Raji (cell line): ENCODE data around the gene POLD1.

Experiments used
- POLR2A ChIP-seq: IDR thresholded peaks from 2 replicates; pipeline ENCODE4 v1.6.1; 2011; ENCODE audit warnings: low read depth, low read length, control low read depth; ENCODE audit not compliant: insufficient read depth

The POLD1 gene

DNA sequence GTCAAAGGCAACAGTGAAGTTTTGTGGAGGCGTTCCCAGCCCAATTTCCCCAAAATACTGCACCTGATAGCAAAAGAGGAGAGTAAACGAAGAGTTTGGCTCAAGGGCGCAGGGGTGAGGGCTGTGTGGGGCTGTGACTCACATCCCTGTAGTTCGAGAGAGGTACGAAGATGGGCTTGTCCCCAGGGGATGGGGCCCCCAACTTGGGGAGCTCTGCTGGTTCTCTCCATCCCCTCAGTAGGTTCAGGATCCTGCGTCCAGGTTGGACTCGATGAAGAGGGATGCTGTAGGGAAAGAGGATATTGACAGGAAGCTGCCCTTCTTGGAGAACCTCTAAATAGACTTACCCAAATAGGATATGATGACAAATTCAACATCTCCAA is 22.1 kb upstream of the POLD1 start:
- no peak for TF ChIP-seq POLR2A

DNA sequence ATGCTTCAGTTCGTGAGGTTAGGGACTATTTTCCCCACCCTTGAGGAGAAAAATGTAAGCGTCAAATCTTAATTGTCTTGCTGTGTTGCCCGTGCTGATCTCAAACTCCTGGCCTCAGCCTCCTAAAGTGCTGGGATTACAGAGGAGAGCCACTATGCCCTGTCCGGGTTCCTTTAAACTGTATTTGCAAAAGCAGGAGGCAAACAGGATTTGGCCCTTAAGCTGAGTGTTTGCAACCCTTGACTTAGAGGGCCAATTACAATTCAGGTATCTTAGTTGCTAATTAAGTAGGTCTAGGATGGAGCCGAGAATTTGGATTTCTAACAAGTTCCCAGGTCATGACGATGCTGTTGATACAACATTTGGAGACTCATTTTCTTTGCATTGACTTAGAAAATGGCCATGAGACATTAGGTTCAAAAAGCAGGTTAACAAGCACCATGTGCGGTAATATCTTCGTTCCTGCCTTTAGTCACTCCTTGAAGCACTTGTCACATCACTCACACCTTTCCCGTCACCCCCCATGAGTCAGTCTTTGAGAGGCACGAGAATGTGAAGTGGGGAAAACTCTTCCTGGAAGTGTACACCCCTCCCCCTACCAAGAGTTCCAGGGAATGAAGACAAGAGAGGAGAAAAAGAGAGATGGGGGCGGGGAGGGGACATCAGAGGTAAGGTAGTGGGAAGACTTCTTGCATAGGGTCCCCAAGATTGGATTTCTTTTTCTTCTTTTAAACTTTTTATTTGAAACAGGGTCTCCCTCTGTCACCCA is 21.3 kb upstream of the POLD1 start:
- TF ChIP-seq POLR2A: no peak

DNA sequence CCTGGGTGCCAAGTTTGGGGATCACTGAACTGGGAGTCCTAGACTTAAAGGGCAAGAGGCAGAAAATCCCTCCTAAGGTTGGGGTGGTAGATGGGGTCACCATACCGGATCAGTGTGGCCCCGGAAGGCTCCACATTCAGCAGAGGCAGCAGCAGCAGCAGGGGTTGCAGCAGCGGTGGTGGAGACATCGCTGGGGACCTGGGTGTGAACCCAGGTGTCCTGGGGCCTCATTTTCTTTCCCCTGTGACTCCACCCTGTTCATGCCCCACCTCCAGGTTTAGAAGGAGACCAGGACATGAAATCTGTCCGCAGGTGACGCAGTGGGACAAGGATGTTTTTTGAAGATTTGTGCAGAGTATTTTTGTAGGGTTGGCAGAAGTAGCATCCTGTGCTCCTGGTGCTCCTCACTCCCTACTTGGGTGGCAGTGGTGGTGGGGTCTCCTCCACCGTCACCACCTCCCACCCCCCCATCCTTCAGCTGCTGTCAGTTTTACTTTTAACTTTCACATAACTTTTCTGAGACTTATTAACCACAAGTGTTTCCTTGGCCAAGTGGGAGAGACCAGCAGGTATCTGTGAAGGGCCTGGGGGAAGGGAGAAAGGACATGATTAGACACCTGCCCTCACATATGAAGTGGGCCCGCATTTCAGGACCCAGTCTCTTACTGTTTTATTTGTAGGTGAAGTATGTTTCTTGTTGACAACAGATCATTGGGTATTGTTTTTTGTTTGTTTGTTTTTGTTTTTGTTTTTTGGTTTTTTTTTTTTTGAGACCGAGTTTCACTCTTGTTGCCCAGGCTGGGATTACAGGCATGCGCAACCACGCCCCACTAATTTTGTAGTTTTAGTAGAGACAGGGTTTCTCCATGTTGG is 18.5 kb upstream of the POLD1 start, which contains the start of gene NAPSA:
Gene NAPSA, minus strand, starts transcription at position 206 of the 873 bp plus-strand sequence. Its CDS starts 18 bp downstream, at position 188.
- TF ChIP-seq POLR2A: no peak

DNA sequence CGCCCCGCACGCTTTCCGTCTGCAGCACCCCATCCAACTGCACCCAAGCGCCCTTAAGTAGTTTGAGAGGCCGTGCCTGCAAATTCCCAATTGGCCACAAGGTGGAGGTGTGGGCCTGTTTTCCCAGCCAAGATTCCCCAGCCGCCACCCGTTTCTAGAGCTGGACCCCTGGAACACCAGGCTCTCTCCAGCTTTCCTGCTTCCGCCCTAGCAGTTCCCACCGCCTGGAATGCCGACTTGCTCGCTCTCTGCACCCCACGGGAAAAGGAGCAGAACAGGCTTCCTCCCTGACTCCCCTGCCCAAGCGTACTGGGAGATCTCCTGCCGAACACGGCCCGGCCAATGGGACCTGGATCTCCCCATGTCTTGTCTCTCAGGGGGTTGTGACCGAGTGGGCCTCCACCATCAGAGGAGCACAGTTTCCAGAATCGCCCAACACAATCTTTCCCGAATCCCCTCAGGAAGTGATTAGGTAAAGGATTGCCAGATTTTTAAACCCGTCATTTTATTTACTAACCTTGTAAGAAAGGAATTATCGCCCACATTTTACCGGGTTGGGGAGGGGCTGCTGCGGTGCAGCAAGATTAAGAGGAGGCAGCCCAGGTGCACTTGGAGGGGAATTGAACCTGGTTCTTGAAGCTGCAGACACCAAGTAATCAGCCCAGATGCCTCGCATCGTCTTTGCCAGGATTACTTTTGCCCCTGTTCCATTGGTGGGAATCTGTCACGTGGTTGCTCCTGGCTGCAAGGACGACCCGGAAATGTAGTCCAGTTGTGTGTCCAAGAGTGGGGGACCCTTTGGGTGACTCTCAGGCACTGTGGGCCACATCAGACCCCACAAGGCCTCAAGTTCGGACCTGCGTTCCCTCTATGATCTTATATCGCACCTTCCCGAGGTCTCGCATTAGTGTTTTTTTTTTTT is 15.2 kb upstream of the POLD1 start:
- peak; percentile 65 for TF ChIP-seq POLR2A

DNA sequence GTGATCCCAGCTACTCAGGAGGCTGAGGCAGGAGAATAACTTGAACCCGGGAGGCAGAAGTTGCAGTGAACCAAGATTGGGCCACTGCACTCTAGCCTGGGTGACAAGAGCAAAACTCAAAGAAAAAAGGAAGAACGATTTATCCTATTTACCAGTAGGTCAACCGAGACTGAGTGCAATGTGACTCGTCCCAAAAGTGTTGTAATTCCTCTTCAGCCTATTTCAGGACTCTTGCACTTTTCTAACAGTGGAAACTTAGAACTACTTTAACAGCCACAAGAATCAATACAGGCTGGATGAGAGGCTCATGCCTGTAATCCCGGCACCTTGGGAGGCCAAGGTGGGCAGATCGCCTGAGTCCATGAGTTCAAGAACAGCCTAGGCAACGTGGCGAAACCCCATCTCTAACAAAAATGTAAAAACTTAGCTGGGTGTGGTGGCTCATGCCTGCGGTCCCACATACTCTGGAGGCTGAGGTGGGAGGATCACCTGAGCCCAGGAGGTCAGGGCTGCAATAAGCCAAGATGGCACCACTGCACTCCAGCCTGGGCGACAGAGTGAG is 12.2 kb upstream of the POLD1 start:
- no peak for TF ChIP-seq POLR2A

DNA sequence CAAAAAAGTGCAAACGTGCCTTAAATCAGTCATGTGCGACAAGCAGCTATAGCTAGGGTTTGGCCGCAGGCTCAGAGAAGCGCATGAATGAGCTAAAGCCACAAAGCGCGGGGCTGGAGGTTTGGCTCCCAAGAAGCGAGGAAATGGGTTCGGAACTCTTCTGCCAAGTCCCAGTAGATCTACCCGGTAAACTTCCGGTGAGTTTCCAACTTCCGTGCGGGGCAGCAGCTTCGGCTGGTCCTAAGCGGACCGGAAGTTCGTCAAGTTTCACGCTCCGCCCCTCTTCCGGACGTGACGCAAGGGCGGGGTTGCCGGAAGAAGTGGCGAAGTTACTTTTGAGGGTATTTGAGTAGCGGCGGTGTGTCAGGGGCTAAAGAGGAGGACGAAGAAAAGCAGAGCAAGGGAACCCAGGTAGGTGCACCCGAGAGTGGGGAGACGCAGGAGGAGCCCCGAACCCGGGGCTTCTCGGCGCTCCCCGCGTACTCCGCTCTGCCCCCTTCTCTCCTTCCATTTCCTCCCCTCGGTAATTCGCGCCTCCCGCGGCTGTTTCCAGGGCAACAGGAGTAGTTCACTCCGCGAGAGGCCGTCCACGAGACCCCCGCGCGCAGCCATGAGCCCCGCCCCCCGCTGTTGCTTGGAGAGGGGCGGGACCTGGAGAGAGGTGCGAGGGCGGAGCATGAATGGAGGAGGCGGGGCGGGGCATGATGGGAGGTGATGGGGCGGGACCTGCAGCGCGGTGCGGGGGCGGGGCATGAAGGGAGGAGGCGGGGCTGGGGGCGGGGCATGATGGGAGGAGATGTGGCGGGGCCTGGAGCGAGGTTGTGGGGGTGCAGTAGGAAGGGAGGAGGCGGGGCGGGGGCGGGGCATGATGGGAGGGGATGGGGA is 7.7 kb upstream of the POLD1 start, which contains the start of gene NR1H2:
Gene NR1H2, plus strand, starts transcription at position 292 of the 885 bp plus-strand sequence. CDS start 1,149 bp downstream, outside the sequence.
- peak; percentile 73 for TF ChIP-seq POLR2A

DNA sequence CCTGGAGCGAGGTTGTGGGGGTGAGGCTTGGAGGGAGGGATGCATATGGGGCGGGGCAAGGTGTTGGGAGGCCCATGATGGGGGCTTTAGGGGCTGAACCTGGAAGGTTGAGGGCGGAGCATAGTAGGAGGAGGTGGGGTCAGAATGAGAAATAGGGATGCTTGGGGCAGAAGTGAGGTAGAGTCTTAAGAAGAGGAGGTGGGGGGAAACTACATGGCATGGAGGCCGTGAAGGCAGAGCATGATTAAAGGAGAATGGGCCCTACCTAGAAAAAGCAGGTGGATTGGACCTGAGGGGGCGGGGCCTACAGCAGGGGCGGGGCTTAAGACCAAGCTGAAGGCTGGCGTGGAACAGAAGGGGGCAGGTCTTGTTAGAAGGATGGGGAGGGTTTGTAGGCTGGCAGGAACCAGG is 7.1 kb upstream of the POLD1 start:
- no peak for TF ChIP-seq POLR2A

DNA sequence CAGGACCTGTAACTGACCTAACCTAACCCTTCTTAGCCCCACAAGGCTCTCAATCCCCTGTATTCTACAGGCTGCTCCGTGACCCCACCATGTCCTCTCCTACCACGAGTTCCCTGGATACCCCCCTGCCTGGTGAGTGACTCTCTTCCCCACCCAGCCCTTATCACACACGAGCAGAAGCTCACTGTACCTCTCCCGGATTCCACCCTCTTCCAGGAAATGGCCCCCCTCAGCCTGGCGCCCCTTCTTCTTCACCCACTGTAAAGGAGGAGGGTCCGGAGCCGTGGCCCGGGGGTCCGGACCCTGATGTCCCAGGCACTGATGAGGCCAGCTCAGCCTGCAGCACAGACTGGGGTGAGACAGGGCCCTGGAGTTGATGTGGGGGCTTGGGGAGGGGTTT is 6.6 kb upstream of the POLD1 start:
- no peak for TF ChIP-seq POLR2A

DNA sequence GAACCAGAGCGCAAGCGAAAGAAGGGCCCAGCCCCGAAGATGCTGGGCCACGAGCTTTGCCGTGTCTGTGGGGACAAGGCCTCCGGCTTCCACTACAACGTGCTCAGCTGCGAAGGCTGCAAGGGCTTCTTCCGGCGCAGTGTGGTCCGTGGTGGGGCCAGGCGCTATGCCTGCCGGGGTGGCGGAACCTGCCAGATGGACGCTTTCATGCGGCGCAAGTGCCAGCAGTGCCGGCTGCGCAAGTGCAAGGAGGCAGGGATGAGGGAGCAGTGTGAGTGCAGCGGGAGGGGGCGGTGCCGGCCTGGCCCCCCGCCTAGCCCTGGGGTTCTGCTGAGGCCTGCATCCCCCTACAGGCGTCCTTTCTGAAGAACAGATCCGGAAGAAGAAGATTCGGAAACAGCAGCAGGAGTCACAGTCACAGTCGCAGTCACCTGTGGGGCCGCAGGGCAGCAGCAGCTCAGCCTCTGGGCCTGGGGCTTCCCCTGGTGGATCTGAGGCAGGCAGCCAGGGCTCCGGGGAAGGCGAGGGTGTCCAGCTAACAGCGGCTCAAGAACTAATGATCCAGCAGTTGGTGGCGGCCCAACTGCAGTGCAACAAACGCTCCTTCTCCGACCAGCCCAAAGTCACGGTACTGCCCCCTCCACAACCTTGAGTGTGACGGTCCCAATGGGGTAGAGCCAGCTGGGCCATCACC is 5.8 kb upstream of the POLD1 start:
- TF ChIP-seq POLR2A: no peak

DNA sequence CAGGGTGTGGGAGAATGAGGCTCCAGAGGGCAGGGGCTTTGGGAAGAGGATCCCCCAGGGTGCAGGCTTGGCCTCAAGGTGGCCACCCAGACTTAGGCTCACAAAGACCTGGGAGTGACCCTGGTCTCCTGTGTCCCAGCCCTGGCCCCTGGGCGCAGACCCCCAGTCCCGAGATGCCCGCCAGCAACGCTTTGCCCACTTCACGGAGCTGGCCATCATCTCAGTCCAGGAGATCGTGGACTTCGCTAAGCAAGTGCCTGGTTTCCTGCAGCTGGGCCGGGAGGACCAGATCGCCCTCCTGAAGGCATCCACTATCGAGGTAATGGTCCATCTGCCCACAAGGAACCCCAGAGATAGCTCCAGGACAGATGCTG is 5.3 kb upstream of the POLD1 start:
- TF ChIP-seq POLR2A: no peak

DNA sequence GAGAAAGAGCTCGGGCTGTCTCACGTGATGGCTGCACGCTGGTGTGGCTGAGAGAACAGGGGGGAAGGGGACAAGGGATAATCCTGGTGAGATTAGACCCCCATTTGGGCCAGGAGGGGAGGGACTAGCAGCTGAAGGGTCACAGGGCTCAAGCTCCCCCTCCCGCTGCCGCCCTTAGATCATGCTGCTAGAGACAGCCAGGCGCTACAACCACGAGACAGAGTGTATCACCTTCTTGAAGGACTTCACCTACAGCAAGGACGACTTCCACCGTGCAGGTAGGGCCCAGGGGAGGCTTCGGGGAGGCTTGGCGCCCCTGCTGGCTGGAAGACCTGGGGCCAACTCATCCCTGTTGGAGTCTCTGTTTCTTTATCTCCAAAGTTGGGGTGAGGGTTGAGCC is 4.5 kb upstream of the POLD1 start:
- no peak for TF ChIP-seq POLR2A

DNA sequence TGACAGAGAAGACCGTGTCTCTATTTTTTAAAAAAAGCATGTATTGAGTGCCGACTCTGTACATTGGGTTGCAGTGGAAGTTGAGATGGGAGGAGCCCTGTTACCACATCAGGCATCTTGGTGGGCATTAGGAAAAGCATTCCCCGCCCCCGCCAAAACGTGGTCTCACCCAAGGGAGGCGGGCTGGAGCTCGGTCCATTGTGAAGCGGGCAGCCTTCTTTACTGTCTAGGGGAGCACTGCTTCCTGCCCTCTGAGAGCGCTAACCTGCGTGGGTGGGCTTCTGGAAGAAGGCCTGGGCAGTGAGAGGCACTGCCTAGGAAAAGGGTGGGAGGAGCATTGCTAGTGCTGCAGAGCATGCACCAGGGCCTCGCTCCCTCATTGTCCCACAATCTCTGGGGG is 4.0 kb upstream of the POLD1 start:
- no peak for TF ChIP-seq POLR2A

DNA sequence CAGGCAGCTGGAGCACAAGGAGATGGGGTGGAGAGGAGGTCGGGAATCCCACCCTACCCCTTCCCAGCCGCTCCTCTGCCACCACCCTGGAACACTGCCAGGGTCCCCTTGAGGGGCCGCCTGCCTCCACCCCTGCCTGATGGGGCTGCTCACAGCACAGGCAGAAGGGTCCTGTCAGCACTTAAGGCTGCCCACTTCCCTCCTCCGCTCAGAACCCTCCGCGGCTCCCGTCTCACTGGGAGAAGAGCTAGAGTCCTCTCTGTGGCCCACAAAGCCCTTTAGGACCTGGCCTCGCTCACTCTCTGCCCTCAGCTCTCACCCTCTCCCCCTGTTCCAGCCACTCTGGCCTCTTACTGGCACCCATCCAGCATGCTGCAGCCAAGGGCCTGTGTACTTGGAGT is 3.4 kb upstream of the POLD1 start:
- TF ChIP-seq POLR2A: no peak

DNA sequence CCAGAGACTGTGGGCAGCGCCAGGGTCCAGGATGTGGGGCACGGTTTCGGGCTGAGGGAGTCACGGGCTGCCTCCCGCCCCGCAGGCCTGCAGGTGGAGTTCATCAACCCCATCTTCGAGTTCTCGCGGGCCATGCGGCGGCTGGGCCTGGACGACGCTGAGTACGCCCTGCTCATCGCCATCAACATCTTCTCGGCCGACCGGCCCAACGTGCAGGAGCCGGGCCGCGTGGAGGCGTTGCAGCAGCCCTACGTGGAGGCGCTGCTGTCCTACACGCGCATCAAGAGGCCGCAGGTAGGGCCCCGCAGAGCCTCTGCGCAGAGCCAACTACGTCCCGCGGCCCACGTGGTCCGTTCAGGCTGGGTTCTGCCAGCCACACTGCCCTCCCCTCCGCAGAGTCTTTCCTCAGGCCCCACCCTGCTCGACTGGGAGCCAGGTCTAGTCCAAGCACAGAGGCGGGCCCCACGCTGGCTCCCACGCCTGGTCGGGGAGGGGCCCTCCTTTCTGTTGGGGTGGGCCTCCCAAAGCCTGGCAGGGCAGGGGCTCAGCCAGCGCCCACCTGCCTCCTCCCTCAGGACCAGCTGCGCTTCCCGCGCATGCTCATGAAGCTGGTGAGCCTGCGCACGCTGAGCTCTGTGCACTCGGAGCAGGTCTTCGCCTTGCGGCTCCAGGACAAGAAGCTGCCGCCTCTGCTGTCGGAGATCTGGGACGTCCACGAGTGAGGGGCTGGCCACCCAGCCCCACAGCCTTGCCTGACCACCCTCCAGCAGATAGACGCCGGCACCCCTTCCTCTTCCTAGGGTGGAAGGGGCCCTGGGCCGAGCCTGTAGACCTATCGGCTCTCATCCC is 2.0 kb upstream of the POLD1 start:
- TF ChIP-seq POLR2A: no peak
